H1 (cell line): ENCODE data around the gene SMTNL1. TPM values are rescaled to one million over a fixed set of nuclear protein-coding genes. Genes with fewer than 3 reads are reported as not detected.

Experiments used
- CTCF ChIA-PET: fragments of 300-600 bp; sonication (Branson Sonifier 250); formaldehyde crosslinking; loops from one replicate; lab custom pipeline; 2021; ENCODE audit not compliant: partially characterized antibody; lab: Charles Lee
- POLR2A ChIA-PET: fragments of 300-600 bp; sonication (Branson Sonifier 250); formaldehyde crosslinking; loops from one replicate; lab custom pipeline; 2021; ENCODE audit warnings: inconsistent platforms; ENCODE audit not compliant: partially characterized antibody; lab: Charles Lee
- DNase-seq, 2 experiments: peaks; one replicate each; pipeline versions ENCODE4 v3.0.0 to v3.0.0-alpha.2; 2010 to 2022; ENCODE audit warnings: low spot score in 2 of 2, low read depth in 1 of 2, mixed read lengths in 1 of 2
- FAIRE-seq: peaks from 2 replicates; lab custom pipeline; 2011; peaks lifted over from hg19 to GRCh38; lab: Jason Lieb, UNC
- H2AFZ ChIP-seq: 2 replicates; pipeline ENCODE4 v1.8.1; 2012; ENCODE audit warnings: low read length, inconsistent platforms
- H2AK5ac ChIP-seq: 2 replicates; pipeline ENCODE4 v1.6.1; 2013; ENCODE audit warnings: low read depth, low read length
- H2BK120ac ChIP-seq: replicated peaks from 2 replicates; pipeline ENCODE3; 2013; ENCODE audit warnings: low read depth, low read length, inconsistent platforms
- H2BK12ac ChIP-seq: 2 replicates; pipeline ENCODE4 v1.6.1; 2013; ENCODE audit warnings: low read depth, low read length
- H2BK15ac ChIP-seq: 2 replicates; pipeline ENCODE4 v1.6.1; 2013; ENCODE audit warnings: low read length
- H2BK20ac ChIP-seq: 2 replicates; pipeline ENCODE4 v1.6.1; 2013; ENCODE audit warnings: low read length
- H2BK5ac ChIP-seq: 2 replicates; pipeline ENCODE4 v1.6.1; 2013; ENCODE audit warnings: low read depth, low read length
- H3K14ac ChIP-seq: 2 replicates; pipeline ENCODE4 v1.6.1; 2013; ENCODE audit warnings: inconsistent platforms; ENCODE audit not compliant: insufficient read length
- H3K18ac ChIP-seq: 2 replicates; pipeline ENCODE4 v1.6.1; 2013; ENCODE audit warnings: low read length; ENCODE audit errors: extremely low read depth
- H3K23ac ChIP-seq: 2 replicates; pipeline ENCODE4 v1.6.1; 2013; ENCODE audit warnings: inconsistent platforms; ENCODE audit not compliant: insufficient read length
- H3K23me2 ChIP-seq: 2 replicates; pipeline ENCODE4 v1.6.1; 2013; ENCODE audit warnings: low read depth, low read length
- H3K27ac ChIP-seq: 2 replicates; pipeline ENCODE4 v1.6.1; 2011; ENCODE audit warnings: low read depth, low read length, inconsistent platforms
- H3K27me3 ChIP-seq, 4 experiments: replicated peaks in 1 of 4; 1 replicate in 1 of 4; 2 replicates in 3 of 4; pipeline versions ENCODE4 v1.6.1 to v1.8.1; 2011 to 2013; ENCODE audit warnings: low read length in 3 of 4, mild to moderate bottlenecking in 3 of 4, inconsistent platforms in 2 of 4, mixed read lengths in 2 of 4, moderate library complexity in 1 of 4; ENCODE audit not compliant: control insufficient read depth in 3 of 4, insufficient read depth in 3 of 4; ENCODE audit errors: extremely low read depth in 1 of 4
- H3K36me3 ChIP-seq, 4 experiments: 2 replicates each; pipeline versions ENCODE4 v1.6.1 to v1.8.1; 2011 to 2013; ENCODE audit warnings: mild to moderate bottlenecking in 4 of 4, low read length in 3 of 4, moderate library complexity in 2 of 4, control low read depth in 1 of 4, inconsistent platforms in 1 of 4; ENCODE audit not compliant: insufficient read depth in 4 of 4, control insufficient read depth in 2 of 4
- H3K4ac ChIP-seq: replicated peaks from 2 replicates; pipeline ENCODE3; 2013; ENCODE audit warnings: low read length, low read depth, mixed read lengths, inconsistent platforms; ENCODE audit not compliant: insufficient read length
- H3K4me1 ChIP-seq, 4 experiments: replicated peaks in 1 of 4; 1 replicate in 1 of 4; 2 replicates in 3 of 4; pipeline versions ENCODE4 v1.6.1 to v1.8.1; 2011 to 2013; ENCODE audit warnings: low read length in 3 of 4, inconsistent platforms in 2 of 4, mixed read lengths in 1 of 4; ENCODE audit not compliant: insufficient read depth in 4 of 4, control insufficient read depth in 3 of 4
- H3K4me2 ChIP-seq, 2 experiments: 2 replicates each; pipeline versions ENCODE4 v1.6.1 to v1.8.1; 2011 to 2013; ENCODE audit warnings: low read depth in 2 of 2, low read length in 2 of 2, control low read depth in 1 of 2, inconsistent platforms in 1 of 2, mild to moderate bottlenecking in 1 of 2; ENCODE audit not compliant: insufficient read depth in 1 of 2
- H3K4me3 ChIP-seq, 4 experiments: fragments of 200-600, 300-600 bp in 1 of 4; sonication (generic), shearing (Covaris generic), sonication (Bioruptor Twin) in 1 of 4; 2 replicates each; pipeline versions ENCODE4 v1.5.1 to v1.8.1; 2011 to 2016; ENCODE audit warnings: low read length in 4 of 4, low read depth in 3 of 4, control low read depth in 2 of 4, inconsistent platforms in 2 of 4, mild to moderate bottlenecking in 2 of 4, mixed read lengths in 1 of 4, moderate library complexity in 1 of 4; ENCODE audit not compliant: insufficient read depth in 2 of 4; ENCODE audit errors: extremely low read depth in 1 of 4
- H3K56ac ChIP-seq: replicated peaks from 2 replicates; pipeline ENCODE3; 2013; ENCODE audit warnings: low read depth, mild to moderate bottlenecking, mixed read lengths, low read length, inconsistent platforms; ENCODE audit not compliant: insufficient read length
- H3K79me1 ChIP-seq: 2 replicates; pipeline ENCODE4 v1.6.1; 2013; ENCODE audit warnings: low read depth, low read length, control low read depth
- H3K79me2 ChIP-seq, 2 experiments: 2 replicates each; pipeline versions ENCODE4 v1.6.1 to v1.8.1; 2012 to 2013; ENCODE audit warnings: low read length in 2 of 2, mild to moderate bottlenecking in 2 of 2, inconsistent platforms in 1 of 2; ENCODE audit not compliant: insufficient read depth in 2 of 2, control insufficient read depth in 1 of 2
- H3K9ac ChIP-seq, 4 experiments: replicated peaks in 1 of 4; 1 replicate in 1 of 4; 2 replicates in 3 of 4; pipeline versions ENCODE4 v1.6.1 to v1.8.1; 2011 to 2013; ENCODE audit warnings: low read depth in 3 of 4, low read length in 3 of 4, control low read depth in 2 of 4, mild to moderate bottlenecking in 2 of 4, moderate library complexity in 2 of 4, inconsistent platforms in 1 of 4; ENCODE audit errors: extremely low read depth in 1 of 4
- H3K9me3 ChIP-seq, 2 experiments: 2 replicates each; pipeline versions ENCODE4 v1.6.1 to v1.8.1; 2012 to 2013; ENCODE audit warnings: mild to moderate bottlenecking in 2 of 2, moderate library complexity in 2 of 2, control low read depth in 1 of 2, inconsistent platforms in 1 of 2, low read depth in 1 of 2, low read length in 1 of 2, mixed read lengths in 1 of 2; ENCODE audit not compliant: insufficient read depth in 2 of 2
- H4K20me1 ChIP-seq, 2 experiments: replicated peaks in 1 of 2; 2 replicates each; pipeline versions ENCODE3 to v1.8.1; 2011 to 2013; ENCODE audit warnings: inconsistent platforms in 2 of 2, low read length in 2 of 2, mild to moderate bottlenecking in 1 of 2; ENCODE audit not compliant: insufficient read depth in 2 of 2, control insufficient read depth in 1 of 2
- H4K5ac ChIP-seq: 2 replicates; pipeline ENCODE4 v1.6.1; 2013; ENCODE audit warnings: low read length, low read depth, mixed read lengths, inconsistent platforms; ENCODE audit not compliant: insufficient read length
- H4K8ac ChIP-seq: 2 replicates; pipeline ENCODE4 v1.8.0; 2013; ENCODE audit warnings: mild to moderate bottlenecking, moderate library complexity, low read length, inconsistent platforms; ENCODE audit not compliant: insufficient read depth; ENCODE audit errors: extremely low read depth
- H4K91ac ChIP-seq: replicated peaks from 2 replicates; pipeline ENCODE3; 2013; ENCODE audit warnings: low read length, mixed read lengths, inconsistent platforms; ENCODE audit not compliant: insufficient read length
- JUND ChIP-seq: IDR thresholded peaks from 2 replicates; pipeline ENCODE4 v1.6.1; 2011; ENCODE audit warnings: mild to moderate bottlenecking, improper control_type of control experiment, low read length
- SP2 ChIP-seq: IDR thresholded peaks from 2 replicates; pipeline ENCODE4 v1.6.1; 2012; ENCODE audit warnings: mild to moderate bottlenecking, low read length, inconsistent platforms
- polyA plus RNA-seq, 7 experiments: library from polyadenylated mRNA; depleted of rRNA in 3 of 7; stranded (reverse) in 5 of 7; unstranded in 2 of 7; fragments of >200 nt in 5 of 7; fragments of 200-250 nt in 2 of 7; gene quantifications; 1 replicate in 5 of 7; 2 replicates in 1 of 7; 4 replicates in 1 of 7; pipeline versions ENCODE4 v1.2.1 to v1.2.3, GENCODE V29; 2011 to 2013; ENCODE audit warnings: missing spikeins in 2 of 7, mixed read lengths in 2 of 7
- total RNA-seq: library from RNA; stranded (reverse); fragmentation: NEBNext Ultra II Directional; extraction: Animal tissue kit (Norgen Biotek cat#: 25700); gene quantifications from 2 replicates; pipeline ENCODE4 v1.2.1, GENCODE V29; 2021

Gene SMTNL1
- total and polyA plus RNA-seq, 2 of the 8 experiments (the other 6 are each of a cell fraction or from before 2014, with no cell fraction given), result 0.18 TPM; not detected in 1

GRCh38 chr11:57529012-57529411, 8.4 kb upstream of the SMTNL1 start:
- ChIA-PET POLR2A (interaction anchor here (0.7 to 10.5 kb wide), 13 partner anchors 9 to 204 kb away, joined by 3 to 110 read pairs (median 6); partner anchors contain the start of genes RTN4RL2, SLC43A1 and TNKS1BP1), CTCF (interaction anchor here (0.6 to 25.4 kb wide), 15 partner anchors 12 to 192 kb away, joined by 3 to 1146 read pairs (median 5); partner anchors contain the start of genes RTN4RL2 and SLC43A1)
- no peak for FAIRE-seq
- Histone ChIP-seq H2BK15ac (no peak overlapping the region), H4K8ac (no peak overlapping the region), H3K27me3 (no peaks in the 10 kb centered on the region), H4K20me1 (peaks cover 0 to 4% of the 10 kb centered on the region in 2 experiments), H3K9me3 (no peaks in the 10 kb centered on the region), H3K4ac (no peak overlapping the region), H3K27ac (no peak overlapping the region), H2BK20ac (no peak overlapping the region), H3K4me3 (no peak overlapping the region), H3K23ac (no peak overlapping the region), H2AFZ (no peak overlapping the region), H3K79me2 (peaks cover 0 to 21% of the 10 kb centered on the region in 2 experiments; a peak in 2 of 4 replicates), H3K23me2 (peaks cover 11% of the 10 kb centered on the region), H4K5ac (no peak overlapping the region), H3K79me1 (peaks cover 7% of the 10 kb centered on the region; the same call in 1 of the 2 replicates), H2BK5ac (no peak overlapping the region), H3K4me2 (no peak overlapping the region; a peak in 1 of 4 replicates), H3K14ac (no peak overlapping the region), H3K4me1 (peaks cover 0 to 7% (median 3%) of the 10 kb centered on the region in 4 experiments; a peak in 4 of 7 replicates), H2BK12ac (no peak overlapping the region), H2AK5ac (no peak overlapping the region), H2BK120ac (no peak overlapping the region), H4K91ac (no peak overlapping the region), H3K36me3 (peaks cover 2 to 11% (median 6%) of the 10 kb centered on the region in 4 experiments; a peak in 5 of 8 replicates), H3K56ac (no peak overlapping the region), H3K9ac (no peak overlapping the region), H3K18ac (no peak overlapping the region)
- no peak for DNase-seq
- TF ChIP-seq SP2, result no peak
- TF ChIP-seq JUND, result no peak
